Measurements from ENCODE around the gene HPSE2.

HPSE2 gene

DNA sequence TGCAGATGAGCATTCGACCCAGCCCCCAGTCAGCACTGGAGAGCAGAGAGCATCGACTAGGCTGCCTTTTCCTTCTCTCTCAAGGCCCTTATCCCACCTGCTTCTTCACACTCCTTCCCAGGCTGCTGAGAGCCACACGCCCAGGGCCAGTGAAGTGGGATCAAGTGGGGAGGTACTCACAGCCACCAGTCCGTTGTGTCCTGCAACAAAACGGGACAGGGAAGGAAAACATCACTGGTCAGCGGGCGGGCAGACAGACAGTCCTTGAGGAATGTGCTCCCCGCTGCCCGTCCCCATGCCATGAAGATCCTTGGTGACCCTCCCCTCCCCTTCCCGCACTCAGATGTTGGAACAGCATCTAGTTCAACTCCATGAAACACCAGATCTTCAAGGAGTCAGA, 824.9 kb downstream of the HPSE2 start:
- no peak for DNase-seq (ENCODE audit: low read depth)

DNA sequence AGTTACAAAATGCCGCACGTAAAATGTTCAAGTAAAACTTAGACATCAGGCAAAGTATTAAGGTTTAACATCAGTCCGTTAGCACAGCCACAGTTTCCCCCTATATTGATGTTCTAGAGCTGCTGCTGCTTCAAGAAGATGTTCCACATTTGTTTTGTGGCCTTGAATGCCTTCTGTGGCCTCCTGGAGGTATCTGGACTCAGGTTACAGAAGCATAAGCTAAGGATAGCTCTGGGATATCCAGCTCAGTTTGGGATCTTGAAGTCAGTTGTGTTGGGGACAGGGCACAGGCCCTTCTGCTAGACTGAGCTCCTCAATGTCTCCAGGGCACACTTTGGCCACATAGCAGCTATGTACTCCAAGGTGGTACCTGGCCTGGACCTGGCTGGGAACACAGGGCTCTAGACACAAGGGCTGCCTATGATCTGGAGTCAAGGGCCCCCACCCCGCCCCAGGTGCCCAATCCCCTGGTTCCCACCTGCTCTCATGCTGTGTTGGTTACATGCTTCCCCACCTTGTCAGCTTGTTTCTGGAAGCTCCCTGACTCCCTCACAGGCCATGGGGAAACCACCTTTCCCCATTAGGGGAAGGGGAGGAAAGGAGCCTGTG, 825.4 kb downstream of the HPSE2 start:
- no peak for DNase-seq (ENCODE audit: low read depth)

DNA sequence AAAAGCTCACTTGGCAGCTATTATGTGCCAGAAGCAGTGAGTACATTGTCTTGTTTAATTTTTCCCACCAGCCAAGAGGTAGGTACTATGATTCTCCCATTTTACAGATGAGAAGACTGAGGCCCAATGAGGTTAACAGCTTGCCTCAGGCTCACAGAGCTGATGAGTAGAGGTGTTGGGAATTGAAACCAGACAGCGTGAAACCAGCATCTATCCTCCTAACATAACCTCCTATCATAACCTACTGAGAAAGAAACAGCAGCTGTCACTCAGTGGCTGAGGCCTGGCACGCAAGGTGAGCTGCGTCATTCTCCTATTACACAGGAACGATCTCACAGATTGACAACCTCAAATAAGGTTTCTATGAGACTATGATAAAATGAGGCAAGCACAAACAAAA, 826.9 kb downstream of the HPSE2 start:
- no peak for DNase-seq (ENCODE audit: low read depth)

DNA sequence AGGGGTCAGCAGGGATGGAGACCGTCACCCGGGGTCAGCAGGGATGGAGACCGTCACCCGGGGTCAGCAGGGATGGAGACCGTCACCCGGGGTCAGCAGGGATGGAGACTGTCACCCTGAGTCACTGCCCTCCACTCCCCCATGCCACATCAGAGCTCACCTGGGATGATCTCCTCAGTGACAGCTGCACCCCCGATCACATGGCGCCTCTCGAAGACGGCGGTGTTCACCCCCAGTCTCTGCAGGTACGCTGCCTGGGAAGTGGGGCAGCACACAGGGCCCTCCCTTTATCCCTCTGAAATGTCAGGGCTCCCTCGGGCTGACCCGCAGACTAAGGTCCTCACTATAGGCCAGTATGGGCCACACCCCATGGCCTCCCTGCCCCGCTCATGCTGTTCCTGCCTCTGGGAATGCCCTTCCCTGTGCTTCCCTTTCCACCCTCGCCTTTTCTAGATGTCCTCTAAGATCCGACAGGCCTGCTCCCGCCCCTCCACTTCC, 827.9 kb downstream of the HPSE2 start:
- DNase-seq (ENCODE audit: low read depth): no peak
